ENCODE results near the gene CCR2.
A peak's percentile ranks its signal among the peaks of the same experiment; 100 is the strongest.

The CCR2 gene

GRCh38 chr3:46375218-46375617 is 21.3 kb downstream of the CCR2 start:
- no peak for TF ChIP-seq CTCF (IDR thresholded peaks at IDR 0.05; ENCODE audit: low read depth, low read length, missing control alignments)
- DNase-seq (ENCODE audit: low read depth): no peak
- H3K4me3 ChIP-seq (ENCODE audit: low read depth, low read length): no peak overlapping the region

GRCh38 chr3:46375814-46376213 is 21.9 kb downstream of the CCR2 start:
- DNase-seq (ENCODE audit: low read depth): no peak
- TF ChIP-seq CTCF (IDR thresholded peaks at IDR 0.05; ENCODE audit: low read depth, low read length, missing control alignments): no peak
- H3K4me3 ChIP-seq (ENCODE audit: low read depth, low read length): no peak overlapping the region

- DNase-seq (ENCODE audit: low read depth): no peak
- no peak overlapping the region for H3K4me3 ChIP-seq (ENCODE audit: low read depth, low read length)
- peak; percentile 81 for TF ChIP-seq CTCF (IDR thresholded peaks at IDR 0.05; ENCODE audit: low read depth, low read length, missing control alignments)
These were observed 24.6 kb downstream of the CCR2 start for GRCh38 chr3:46378426-46378942.

GRCh38 chr3:46380471-46381221 is 26.7 kb downstream of the CCR2 start:
- no peak overlapping the region for H3K4me3 ChIP-seq (ENCODE audit: low read depth, low read length)
- no peak for TF ChIP-seq CTCF (IDR thresholded peaks at IDR 0.05; ENCODE audit: low read depth, low read length, missing control alignments)

GRCh38 chr3:46381625-46382024 is 27.7 kb downstream of the CCR2 start:
- no peak for DNase-seq (ENCODE audit: low read depth)
- TF ChIP-seq CTCF (IDR thresholded peaks at IDR 0.05; ENCODE audit: low read depth, low read length, missing control alignments): no peak
- H3K4me3 ChIP-seq (ENCODE audit: low read depth, low read length): no peak overlapping the region

More at GRCh38 chr3:46380471-46381221, 26.7 kb downstream of the CCR2 start:
- DNase-seq (ENCODE audit: low read depth): no peak

- H3K4me3 ChIP-seq (ENCODE audit: low read depth, low read length): no peak overlapping the region
- TF ChIP-seq CTCF (IDR thresholded peaks at IDR 0.05; ENCODE audit: low read depth, low read length, missing control alignments): no peak
- DNase-seq (ENCODE audit: low read depth): no peak
These were observed 29.5 kb downstream of the CCR2 start for GRCh38 chr3:46383211-46383950.

Data from GM12864 (cell line).